HG03521 (cell line): Measurements from ENCODE around the gene DTNA.

Experiments used
- ATAC-seq: cut with Tn5 transposase; IDR thresholded peaks from one replicate; pipeline ENCODE4 v1.9.1; 2021; ENCODE audit warnings: mild to moderate bottlenecking, moderate library complexity; ENCODE audit not compliant: unreplicated experiment

The DTNA gene

DNA sequence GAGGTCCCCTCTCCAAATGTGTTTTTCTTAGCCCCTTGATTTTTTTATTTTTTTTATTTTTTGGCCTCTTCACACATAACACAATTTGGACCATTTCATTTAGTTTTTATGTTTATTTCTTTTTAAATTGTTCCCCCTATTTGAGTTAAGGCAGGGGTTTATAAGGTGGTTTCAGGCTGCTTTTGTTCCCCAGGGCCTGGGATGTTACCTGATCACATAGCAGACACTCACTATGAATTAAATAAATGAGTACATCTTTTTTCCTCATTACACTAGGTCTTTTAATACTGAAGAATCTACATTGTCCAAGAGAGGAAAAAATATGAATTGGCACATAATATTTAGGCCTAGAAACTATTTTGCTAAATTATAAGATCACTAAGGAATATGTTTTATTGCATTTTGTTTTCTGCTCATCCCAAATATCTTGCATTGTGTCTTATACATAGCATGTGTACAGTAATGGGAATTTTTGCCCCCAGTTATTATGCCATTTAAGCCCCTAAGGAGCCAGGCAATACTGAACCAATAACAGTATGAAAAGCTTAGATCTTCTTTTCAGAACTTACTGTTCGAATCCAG, 218.7 kb downstream of the DTNA start:
- no peak for ATAC-seq

DNA sequence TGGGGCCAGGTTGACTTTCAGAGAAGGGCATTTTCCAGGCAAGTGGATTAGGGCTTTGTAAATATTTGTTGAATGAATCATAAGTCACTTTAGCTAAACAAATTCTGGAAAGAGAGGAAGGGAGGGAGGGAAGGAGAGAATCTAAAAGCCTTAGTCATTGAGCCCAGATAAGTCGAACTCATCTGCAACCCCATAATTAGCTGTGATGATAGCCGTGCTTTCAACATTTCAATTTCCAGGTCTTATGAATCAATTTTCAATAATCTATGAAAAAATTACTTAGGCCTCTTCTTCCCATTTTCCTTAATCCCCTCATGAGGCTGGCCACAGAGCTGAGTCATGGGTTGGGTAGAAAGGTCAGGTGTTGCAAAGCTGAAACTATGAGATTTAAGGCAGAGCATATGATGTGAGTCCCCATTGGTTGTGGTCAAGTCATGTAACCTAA, 219.3 kb downstream of the DTNA start:
- no peak for ATAC-seq

DNA sequence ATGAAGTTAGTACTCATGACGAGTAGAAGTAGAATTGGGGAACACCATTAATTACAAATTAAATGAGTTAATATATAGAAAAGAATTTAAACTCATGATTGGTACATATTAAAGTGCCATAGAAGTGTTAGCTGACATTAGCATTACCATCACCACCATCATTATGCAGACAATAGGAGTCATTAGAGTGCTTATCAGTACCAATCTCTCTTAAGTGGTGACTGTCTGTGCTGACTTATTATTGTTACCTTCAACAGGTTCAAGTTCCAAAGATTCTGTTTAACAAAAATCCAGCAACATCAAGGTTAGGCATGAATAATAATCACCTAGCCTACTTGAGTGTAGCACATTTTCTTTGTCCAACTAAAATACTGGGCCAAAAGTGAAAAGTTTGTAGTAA, 222.3 kb downstream of the DTNA start:
- ATAC-seq, result no peak

DNA sequence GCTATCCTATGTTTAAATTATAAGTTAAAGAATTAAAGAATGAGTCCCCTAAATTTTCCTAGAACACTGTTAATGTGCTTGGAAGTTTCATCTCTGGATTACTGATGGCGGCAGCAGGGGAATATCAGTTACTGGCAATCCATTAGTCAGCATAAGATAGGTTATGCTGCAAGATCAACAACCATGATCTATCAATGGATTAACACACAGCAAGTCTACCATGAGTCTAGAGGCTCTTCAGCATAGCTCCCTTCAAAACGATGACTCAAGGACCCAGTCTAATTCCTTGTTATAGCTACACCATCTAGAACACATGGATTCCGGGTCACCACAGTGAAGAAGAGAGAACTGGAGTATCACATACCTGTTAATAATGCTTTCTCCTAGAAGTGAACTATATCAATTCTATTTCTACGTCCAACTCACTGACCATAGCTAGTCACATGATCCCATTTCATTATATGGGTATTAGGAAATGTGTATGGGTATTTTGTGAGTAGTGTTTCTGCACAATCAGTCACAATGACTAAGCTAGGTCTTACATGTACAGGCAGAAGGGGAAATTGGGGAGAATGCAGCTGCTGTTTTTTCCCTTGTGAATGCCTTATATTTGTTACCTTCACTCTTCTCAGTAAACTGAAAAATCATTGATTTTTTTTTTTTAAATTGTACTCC, 222.8 kb downstream of the DTNA start:
- no peak for ATAC-seq

GRCh38 chr18:34933909-34934661, 224.0 kb downstream of the DTNA start:
- no peak for ATAC-seq

DNA sequence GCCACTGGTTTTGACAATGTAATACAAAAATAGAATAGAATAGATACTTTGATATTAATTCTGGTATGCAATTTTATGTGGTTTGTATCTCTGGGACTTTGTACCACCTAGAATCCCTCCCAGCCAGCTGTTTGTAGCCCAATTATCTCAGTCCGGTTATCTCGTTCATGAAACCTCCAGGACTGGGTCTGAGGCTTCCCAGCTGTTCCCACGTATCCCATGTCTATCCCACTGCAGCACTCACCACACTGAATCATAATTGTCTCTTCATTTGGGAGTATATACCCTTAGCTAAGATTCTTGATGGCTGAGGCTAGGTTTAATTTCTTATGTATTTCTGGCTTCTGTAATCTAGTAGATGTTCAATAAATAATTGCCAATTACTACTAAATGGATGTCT, 226.7 kb downstream of the DTNA start:
- ATAC-seq, result no peak

- ATAC-seq, result no peak
These were observed 228.0 kb downstream of the DTNA start for GRCh38 chr18:34938090-34938489.
